ENCODE measurements around the gene STX18.
A peak's percentile ranks its signal among the peaks of the same experiment; 100 is the strongest.

- TF ChIP-seq CTCF (IDR thresholded peaks at IDR 0.05) (peak in 3 of 6 experiments; percentile 6 to 42 (median 7)), POLR2A (IDR thresholded peaks at IDR 0.05) (no peak)
These were observed 111.2 kb downstream of the STX18 start for GRCh38 chr4:4430492-4431195.

All from thyroid gland (tissue), 4 donors.